Mucosa of descending colon (tissue), 3 donors: Measurements from ENCODE around the gene KIF5C. TPM values are rescaled to one million over a fixed set of nuclear protein-coding genes. Genes with fewer than 3 reads are reported as not detected.

ENCODE experiments used
- ATAC-seq: fragments of 200-7000 bp; cut with Tn5 transposase; one replicate; pipeline ENCODE4 v1.9.1; 2020; ENCODE audit warnings: mild to moderate bottlenecking, moderate library complexity
- DNase-seq, 3 donors: peaks; one replicate each; pipeline ENCODE4 v3.0.0-alpha.2; 2020
- H3K36me3 ChIP-seq: fragments of 200-600 bp; one replicate; pipeline ENCODE4 v1.8.0; 2021; ENCODE audit warnings: low read depth, mild to moderate bottlenecking
- H3K4me1 ChIP-seq: fragments of 200-600 bp; one replicate; pipeline ENCODE4 v1.8.0; 2021; ENCODE audit warnings: low read depth, mild to moderate bottlenecking
- H3K4me3 ChIP-seq: fragments of 200-600 bp; one replicate; pipeline ENCODE4 v1.8.0; 2021; ENCODE audit warnings: mild to moderate bottlenecking
- H3K9me3 ChIP-seq: fragments of 200-600 bp; one replicate; pipeline ENCODE4 v1.8.0; 2021; ENCODE audit warnings: mild to moderate bottlenecking
- CTCF ChIP-seq: fragments of 200-600 bp; IDR thresholded peaks from one replicate; pipeline ENCODE4 v1.8.0; 2022; ENCODE audit warnings: antibody characterized with exemption, mild to moderate bottlenecking
- intact Hi-C, 2 donors: fragments of 100-400 bp; cut with DNase I in 1 of 2; cut with micrococcal nuclease in 1 of 2; formaldehyde crosslinking; loops; one replicate each; pipeline versions ENCODE4 v1.11.0 to v1.11.1; 2022; cut with DNase I, micrococcal nuclease
- total RNA-seq, 3 donors: library from RNA; stranded (reverse); fragmentation: NEBNext Ultra II Directional in 2 of 3; extraction: Animal tissue kit (Norgen Biotek cat#: 25700) in 2 of 3; gene quantifications; one replicate each; pipeline versions ENCODE4 v1.2.1 to v1.2.4, GENCODE V29; 2021 to 2023
- donor health status: DM: no; HTN: no; CAD: no; lungs with moderate emphysema.
- donor health status: DM: no; HTN: no; CAD: no.
- donor health status: DM: no; HTN: yes; CAD: no.

Gene KIF5C
- total RNA-seq, 3 donors from 2014 or later = 1.5 to 11.0 (median 2.5) TPM

DNA sequence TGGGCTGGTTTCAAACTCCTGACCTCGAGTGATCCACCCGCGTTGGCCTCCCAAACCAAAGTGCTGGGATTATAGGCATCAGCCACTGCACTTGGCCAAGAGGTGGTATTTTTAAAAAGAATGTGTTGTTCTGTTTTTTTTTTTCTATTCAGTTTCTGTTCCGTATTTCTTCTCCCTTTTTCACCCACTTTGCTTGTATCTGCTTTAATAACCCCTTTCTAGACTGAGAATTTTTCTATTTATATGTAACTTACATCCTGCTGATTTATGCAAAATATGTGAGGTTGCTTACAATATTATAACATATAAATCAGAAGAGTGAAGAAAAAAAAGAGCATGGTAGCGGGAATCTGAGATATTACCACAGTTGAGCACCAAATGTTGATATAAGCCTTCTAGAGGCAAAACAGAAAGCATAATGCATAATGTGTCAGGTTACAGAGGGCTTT, 146.3 kb downstream of the KIF5C start:
- Histone ChIP-seq H3K36me3 (no peaks in the 10 kb centered on the region), H3K9me3 (no peaks in the 10 kb centered on the region), H3K4me3 (no peak overlapping the region), H3K4me1 (peaks cover 6% of the 10 kb centered on the region)
- ATAC-seq (no peak), DNase-seq (no peak)
- intact Hi-C loops = no loop called here
- TF ChIP-seq CTCF = no peak

DNA sequence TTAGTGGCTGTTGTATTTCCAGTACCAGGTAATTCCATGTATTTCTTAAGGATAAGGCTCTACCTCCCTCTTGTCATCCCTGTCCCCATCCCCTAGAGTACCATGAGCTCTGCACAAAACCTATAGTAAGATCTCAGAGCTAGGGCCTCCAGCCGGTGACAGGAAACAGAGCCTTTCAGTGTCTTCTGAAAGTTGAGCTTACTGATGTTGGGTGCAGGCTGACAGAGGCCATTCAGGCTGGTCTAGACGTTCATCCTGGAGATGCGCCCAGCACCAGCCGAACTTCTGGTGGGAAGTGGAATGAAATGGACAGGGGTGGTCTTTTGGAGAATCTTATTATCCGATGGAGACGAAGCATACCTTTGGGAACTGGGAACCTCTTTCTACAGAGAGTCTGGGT, 146.7 kb downstream of the KIF5C start:
- H3K36me3 ChIP-seq = no peaks in the 10 kb centered on the region
- no peak for TF ChIP-seq CTCF
- peaks cover 6% of the 10 kb centered on the region for H3K4me1 ChIP-seq
- H3K9me3 ChIP-seq = no peaks in the 10 kb centered on the region
- intact Hi-C loops = no loop called here
- DNase-seq (no peak), ATAC-seq (no peak)
- H3K4me3 ChIP-seq = no peak overlapping the region

GRCh38 chr2:149023091-149023490, 148.1 kb downstream of the KIF5C start:
- H3K9me3 ChIP-seq = no peaks in the 10 kb centered on the region
- DNase-seq = no peak
- H3K4me1 ChIP-seq = peaks cover 6% of the 10 kb centered on the region
- intact Hi-C loops = no loop called here
- no peak for TF ChIP-seq CTCF
- no peak for ATAC-seq
- no peaks in the 10 kb centered on the region for H3K36me3 ChIP-seq
- no peak overlapping the region for H3K4me3 ChIP-seq

DNA sequence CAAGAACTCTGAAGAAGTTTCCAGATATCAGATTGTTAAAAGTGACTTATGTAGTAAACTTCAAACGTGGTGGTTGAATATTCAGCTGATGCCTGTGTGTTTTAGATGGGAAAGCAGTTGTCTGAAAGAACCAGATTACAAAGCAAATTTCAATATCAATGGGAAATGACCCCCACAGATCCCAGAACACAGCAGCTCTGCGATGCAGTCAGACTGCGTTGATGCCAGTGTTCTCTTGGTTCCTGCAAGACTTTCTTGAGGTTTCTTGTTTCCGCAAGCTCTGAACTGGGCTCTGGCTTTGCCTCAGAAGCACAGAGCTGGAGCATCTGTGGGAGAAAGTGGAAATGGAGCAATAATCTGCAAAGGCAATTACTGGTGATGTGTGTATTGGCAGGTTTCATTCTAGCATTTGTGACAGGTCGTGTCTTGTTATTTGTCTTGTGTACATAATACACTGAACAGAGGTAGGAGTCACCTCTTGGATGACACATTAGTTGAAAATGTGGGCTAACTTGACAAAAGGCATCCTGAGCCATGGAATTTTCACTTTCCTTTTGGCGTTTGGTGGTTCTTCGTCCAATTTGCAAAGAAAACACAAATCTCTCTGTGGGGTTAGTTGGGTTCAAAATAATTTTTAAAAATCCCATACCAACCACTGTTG, 152.7 kb downstream of the KIF5C start:
- no peaks in the 10 kb centered on the region for H3K9me3 ChIP-seq
- ATAC-seq (no peak), DNase-seq (no peak)
- H3K4me1 ChIP-seq = no peaks in the 10 kb centered on the region
- TF ChIP-seq CTCF = no peak
- no peaks in the 10 kb centered on the region for H3K36me3 ChIP-seq
- H3K4me3 ChIP-seq = no peak overlapping the region
- intact Hi-C loops = no loop called here

DNA sequence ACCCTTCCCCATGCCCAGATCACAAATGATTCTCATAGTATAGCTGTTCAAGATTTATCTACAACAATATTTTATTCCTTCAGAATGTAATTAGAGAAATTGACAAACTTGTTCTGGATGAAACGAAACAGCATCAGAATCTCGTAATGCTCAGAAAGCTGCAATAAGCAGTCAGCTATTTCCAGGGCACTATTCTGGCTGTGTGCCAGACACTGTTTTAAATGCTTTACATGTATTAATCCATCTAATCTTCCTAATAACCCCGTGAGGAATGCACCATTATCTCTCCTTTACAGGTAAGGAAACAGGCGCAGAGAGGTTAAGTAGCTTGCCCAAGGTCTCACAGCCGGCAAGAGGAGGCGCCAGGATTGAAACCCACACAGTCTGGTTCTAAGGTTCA, 153.3 kb downstream of the KIF5C start:
- Histone ChIP-seq H3K36me3 (no peaks in the 10 kb centered on the region), H3K4me3 (no peak overlapping the region), H3K4me1 (no peaks in the 10 kb centered on the region), H3K9me3 (no peaks in the 10 kb centered on the region)
- ATAC-seq (no peak), DNase-seq (no peak)
- no peak for TF ChIP-seq CTCF
- intact Hi-C loops = no loop called here

GRCh38 chr2:149028891-149029290, 153.9 kb downstream of the KIF5C start:
- no peaks in the 10 kb centered on the region for H3K9me3 ChIP-seq
- H3K36me3 ChIP-seq = no peaks in the 10 kb centered on the region
- no peak for TF ChIP-seq CTCF
- ATAC-seq (no peak), DNase-seq (no peak)
- intact Hi-C loops = no loop called here
- no peak overlapping the region for H3K4me3 ChIP-seq
- no peaks in the 10 kb centered on the region for H3K4me1 ChIP-seq
